CD4-positive, CD25-positive, alpha-beta regulatory T cell (primary cell): ENCODE results near the gene UST. TPM values are rescaled to one million over a fixed set of nuclear protein-coding genes. Genes with fewer than 3 reads are reported as not detected.

ENCODE experiments used
- ATAC-seq, 2 donors: fragments of 150-1000 bp; cut with Tn5 transposase; one replicate each; pipeline ENCODE4 v1.10.0; 2021; ENCODE audit warnings: low read depth in 2 of 2, moderate number of reproducible peaks in 2 of 2, moderate library complexity in 1 of 2
- DNase-seq, 3 donors: peaks; one replicate each; pipeline versions ENCODE4 v3.0.0 to v3.0.0-alpha.2; 2012 to 2022; ENCODE audit warnings: mixed read lengths in 1 of 3
- H3K27ac ChIP-seq: one replicate; pipeline ENCODE4 v1.7.0; 2013; ENCODE audit warnings: mild to moderate bottlenecking, low read length; ENCODE audit not compliant: insufficient read depth, poor library complexity, severe bottlenecking
- H3K27me3 ChIP-seq: one replicate; pipeline ENCODE4 v1.7.0; 2013; ENCODE audit warnings: low read length; ENCODE audit not compliant: control insufficient read depth, insufficient read depth
- H3K36me3 ChIP-seq: one replicate; pipeline ENCODE4 v1.7.0; 2013; ENCODE audit warnings: mild to moderate bottlenecking, low read length, moderate library complexity; ENCODE audit not compliant: control insufficient read depth, insufficient read depth
- H3K4me1 ChIP-seq: 2 replicates; pipeline ENCODE4 v1.7.0; 2013; ENCODE audit warnings: mild to moderate bottlenecking, low read length; ENCODE audit not compliant: insufficient read depth, control insufficient read depth, poor library complexity, severe bottlenecking
- H3K4me3 ChIP-seq: one replicate; pipeline ENCODE4 v1.7.0; 2013; ENCODE audit warnings: low read depth, mild to moderate bottlenecking, low read length, moderate library complexity
- H3K9me3 ChIP-seq, 2 experiments: 1 replicate in 1 of 2; 2 replicates in 1 of 2; pipeline ENCODE4 v1.7.0; 2013; ENCODE audit warnings: low read length in 2 of 2, mild to moderate bottlenecking in 1 of 2, moderate library complexity in 1 of 2; ENCODE audit not compliant: control insufficient read depth in 2 of 2
- H3K27ac Mint-ChIP-seq, 3 donors: one replicate each; pipeline ENCODE4 v1.8.0; 2020 to 2022; ENCODE audit warnings: mild to moderate bottlenecking in 3 of 3, mixed read lengths in 3 of 3, moderate library complexity in 2 of 3
- H3K27me3 Mint-ChIP-seq: one replicate; pipeline ENCODE4 v1.8.0; 2022; ENCODE audit warnings: mild to moderate bottlenecking, mixed read lengths
- H3K36me3 Mint-ChIP-seq: one replicate; pipeline ENCODE4 v1.8.0; 2020; ENCODE audit warnings: mixed read lengths
- H3K4me1 Mint-ChIP-seq, 4 donors: one replicate each; pipeline ENCODE4 v1.8.0; 2020 to 2022; ENCODE audit warnings: mixed read lengths in 4 of 4, mild to moderate bottlenecking in 1 of 4
- H3K4me3 Mint-ChIP-seq, 4 donors: one replicate each; pipeline ENCODE4 v1.8.0; 2020 to 2022; ENCODE audit warnings: mild to moderate bottlenecking in 4 of 4, mixed read lengths in 4 of 4, moderate library complexity in 3 of 4
- H3K9me3 Mint-ChIP-seq, 7 donors: one replicate each; pipeline ENCODE4 v1.8.0; 2020 to 2022; ENCODE audit warnings: mixed read lengths in 7 of 7, mild to moderate bottlenecking in 3 of 7, moderate library complexity in 2 of 7
- polyA plus RNA-seq, 4 donors: library from polyadenylated mRNA; unstranded; fragments of 300-500 nt; fragmentation: Illumina TruSeq; gene quantifications; one replicate each; pipeline ENCODE4 v1.2.3, GENCODE V29; 2021
- total RNA-seq: library from RNA; stranded (reverse); gene quantifications from one replicate; pipeline ENCODE4 v1.2.3, GENCODE V29; 2022

UST gene
- total and polyA plus RNA-seq, 5 donors from 2014 or later, result 1.1 to 2.9 (median 2.5) TPM

DNA sequence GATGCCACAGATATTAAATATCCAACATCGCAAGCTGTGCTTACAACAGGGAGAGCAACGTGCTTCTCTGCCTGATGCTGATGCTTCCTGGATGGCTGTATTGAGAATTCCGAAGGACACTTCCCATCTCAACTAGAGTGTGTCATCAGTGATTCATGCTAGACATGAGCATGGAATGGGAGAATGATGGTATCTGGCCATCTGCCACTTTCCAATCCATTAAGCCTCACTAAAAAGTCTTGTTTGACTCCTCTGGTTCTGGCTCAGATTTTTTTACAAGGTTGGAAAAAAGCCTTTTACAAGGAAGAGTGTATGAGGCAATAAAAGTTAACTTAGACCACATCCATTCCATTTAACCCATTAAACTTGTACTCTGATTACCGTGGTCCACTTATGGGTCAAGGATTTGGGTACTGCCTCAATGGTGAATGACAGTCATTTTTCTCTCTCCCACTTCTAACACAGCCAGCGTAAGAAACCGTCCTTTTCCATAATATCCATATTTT, 265.3 kb downstream of the UST start:
- Histone ChIP-seq H3K4me3 (no peak overlapping the region), H3K27me3 (peaks cover 4% of the 10 kb centered on the region), H3K27ac (no peak overlapping the region), H3K4me1 (no peaks in the 10 kb centered on the region), H3K9me3 (no peaks in the 10 kb centered on the region), H3K36me3 (no peaks in the 10 kb centered on the region)
- H3K4me3 Mint-ChIP-seq, result no peak overlapping the region
- no peaks in the 10 kb centered on the region for H3K9me3 Mint-ChIP-seq
- ATAC-seq (no peak), DNase-seq (no peak)
- H3K27me3 Mint-ChIP-seq, result peaks cover 8% of the 10 kb centered on the region
- H3K27ac Mint-ChIP-seq, result no peak overlapping the region
- H3K36me3 Mint-ChIP-seq, result no peaks in the 10 kb centered on the region
- H3K4me1 Mint-ChIP-seq, result peaks cover 0 to 2% (median 0%) of the 10 kb centered on the region in 4 donors

DNA sequence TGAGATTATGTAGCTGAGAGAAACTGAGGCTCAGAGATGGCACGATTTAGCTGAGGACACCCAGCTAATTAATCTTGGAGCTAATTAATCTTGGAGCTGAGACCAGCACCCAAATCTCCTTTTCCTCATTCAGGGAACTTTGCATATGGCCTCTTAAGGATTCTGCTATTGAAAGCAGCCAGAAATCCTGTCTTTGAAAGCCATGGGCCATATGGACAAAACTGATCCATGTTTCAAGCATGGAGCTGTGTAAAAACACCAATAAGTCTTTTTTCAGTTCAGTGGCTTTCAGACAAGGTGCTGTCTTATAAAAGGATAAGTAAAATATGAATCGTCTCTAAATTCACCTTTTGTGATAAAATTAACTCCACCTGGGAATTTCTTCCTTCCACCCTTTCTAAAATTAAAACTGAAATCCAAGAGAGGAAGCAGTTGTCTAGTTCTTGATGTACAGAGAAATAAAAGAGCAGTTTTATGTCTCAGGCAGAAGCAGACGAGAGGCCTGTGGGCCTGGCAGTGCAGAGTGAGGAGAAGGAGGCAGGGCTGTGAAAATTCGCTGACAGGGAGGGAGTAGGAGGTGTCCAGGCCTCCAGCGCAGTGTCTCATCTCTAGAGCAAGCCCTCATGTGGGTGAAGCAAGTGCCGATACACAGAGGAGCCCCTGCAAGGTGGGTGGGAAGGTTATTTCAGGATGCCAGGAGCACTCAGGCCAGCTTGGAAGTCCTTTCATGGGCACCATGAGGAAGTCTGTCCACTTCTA, 266.9 kb downstream of the UST start:
- DNase-seq (no peak), ATAC-seq (no peak)
- Histone ChIP-seq H3K4me1 (no peaks in the 10 kb centered on the region), H3K27me3 (peaks cover 4% of the 10 kb centered on the region), H3K27ac (no peak overlapping the region), H3K4me3 (no peak overlapping the region), H3K36me3 (no peaks in the 10 kb centered on the region), H3K9me3 (no peaks in the 10 kb centered on the region)
- no peak overlapping the region for H3K4me3 Mint-ChIP-seq
- peaks cover 0 to 4% (median 0%) of the 10 kb centered on the region in 4 donors for H3K4me1 Mint-ChIP-seq
- peaks cover 12% of the 10 kb centered on the region for H3K27me3 Mint-ChIP-seq
- H3K9me3 Mint-ChIP-seq, result no peaks in the 10 kb centered on the region
- no peak overlapping the region for H3K27ac Mint-ChIP-seq
- no peaks in the 10 kb centered on the region for H3K36me3 Mint-ChIP-seq

DNA sequence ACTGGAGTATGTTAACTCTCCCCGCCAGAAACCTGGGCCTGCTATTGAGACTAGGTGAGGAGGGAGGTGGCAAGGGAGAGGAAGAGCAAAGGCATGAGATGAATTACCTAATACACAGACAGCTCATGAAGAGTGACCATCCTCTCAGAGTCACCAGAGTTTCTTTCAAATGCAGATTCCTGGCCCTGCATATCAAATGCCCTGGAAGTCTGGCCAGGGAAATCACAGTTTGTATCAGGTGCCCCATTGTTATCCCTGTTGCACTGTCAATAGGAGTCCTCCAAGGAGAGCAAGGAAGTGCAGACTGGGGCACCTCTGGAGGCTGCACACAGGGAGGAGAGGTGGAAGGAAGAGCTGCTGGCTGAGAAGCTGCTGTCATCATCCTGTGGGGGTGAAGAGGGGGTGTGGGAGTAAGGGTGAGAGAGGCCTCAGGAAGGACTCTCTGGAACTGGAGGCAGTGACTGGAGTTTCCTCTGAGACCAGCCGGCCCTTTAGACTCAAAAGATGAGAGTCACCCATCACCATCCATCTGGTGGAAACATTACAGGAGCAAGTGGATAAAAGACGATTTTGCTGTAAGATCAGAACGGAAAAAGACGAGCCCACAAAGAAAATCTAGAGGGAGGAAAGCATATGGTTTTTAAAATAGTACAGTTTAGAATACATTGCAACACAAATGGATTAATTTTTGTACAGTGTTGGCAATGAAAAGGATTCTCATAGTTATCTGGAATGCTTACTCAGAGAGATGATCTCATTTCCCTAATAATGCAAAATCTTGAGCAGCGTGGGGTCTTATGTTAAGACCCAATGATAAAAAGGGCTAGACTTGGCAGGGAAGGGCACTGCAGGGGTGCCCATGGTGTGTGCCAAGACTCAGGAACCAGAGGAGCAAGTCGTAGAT, 268.1 kb downstream of the UST start:
- no peaks in the 10 kb centered on the region for H3K4me1 ChIP-seq
- Mint-ChIP-seq H3K27me3 (peaks cover 5% of the 10 kb centered on the region), H3K9me3 (no peaks in the 10 kb centered on the region), H3K27ac (peak overlapping the region in 1 of 3 donors; percentile 77), H3K4me3 (peak overlapping the region in 1 of 4 donors; percentile 55), H3K4me1 (peaks cover 0 to 4% (median 0%) of the 10 kb centered on the region in 4 donors), H3K36me3 (no peaks in the 10 kb centered on the region)
- no peak for DNase-seq
- no peak overlapping the region for H3K27ac ChIP-seq
- H3K4me3 ChIP-seq, result no peak overlapping the region
- H3K9me3 ChIP-seq, result no peaks in the 10 kb centered on the region
- ATAC-seq, result no peak
- no peaks in the 10 kb centered on the region for H3K36me3 ChIP-seq
- no peaks in the 10 kb centered on the region for H3K27me3 ChIP-seq

DNA sequence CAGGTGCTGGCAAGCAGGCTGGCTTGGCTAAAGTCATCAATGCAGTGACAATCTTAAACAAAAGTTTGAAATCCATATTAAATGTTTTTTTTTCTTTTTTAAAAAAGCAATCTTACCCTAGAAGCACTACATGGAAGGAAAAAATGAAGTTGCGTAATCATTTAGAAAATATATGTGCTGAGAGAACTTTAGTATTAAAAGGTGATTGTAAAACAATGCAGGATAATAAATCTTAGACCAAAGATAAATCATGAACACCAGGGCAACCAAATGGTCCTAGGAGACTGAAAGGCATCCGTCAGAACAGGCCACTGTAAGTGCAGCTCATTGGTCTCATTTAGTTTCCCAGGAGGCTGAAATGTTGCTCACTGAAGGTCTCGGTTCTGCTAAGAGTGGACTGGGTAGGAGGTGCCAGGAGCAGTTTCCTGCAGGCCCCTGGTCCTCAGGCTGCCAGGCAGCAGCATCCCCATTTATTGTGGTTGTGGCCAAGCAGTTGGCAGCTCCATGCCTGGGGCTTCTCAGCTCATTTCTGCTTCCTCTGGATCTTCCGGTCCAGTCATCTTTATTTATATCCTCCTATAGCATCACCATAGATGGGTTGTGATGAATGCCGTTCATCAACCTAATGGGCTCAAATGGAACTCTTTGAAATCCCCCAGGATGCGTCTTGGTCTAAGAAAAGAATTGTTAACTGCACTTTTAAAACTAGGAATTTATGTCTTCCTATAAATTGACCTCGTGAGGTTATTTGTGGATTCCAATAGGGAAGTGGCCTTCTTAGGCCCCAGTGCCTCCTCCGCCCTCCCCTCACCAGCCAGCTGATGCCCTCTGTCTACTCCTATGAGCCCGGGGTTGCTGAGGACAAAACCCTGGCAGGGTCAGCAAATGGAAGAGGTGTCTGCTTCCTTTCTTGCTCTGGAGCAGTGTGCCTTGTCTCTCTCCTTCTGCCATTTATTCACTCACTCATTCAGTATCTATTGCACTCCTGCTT, 269.0 kb downstream of the UST start:
- no peaks in the 10 kb centered on the region for H3K4me1 ChIP-seq
- H3K4me3 ChIP-seq, result no peak overlapping the region
- H3K9me3 Mint-ChIP-seq, result no peaks in the 10 kb centered on the region
- no peak for DNase-seq
- peaks cover 5% of the 10 kb centered on the region for H3K27me3 Mint-ChIP-seq
- no peaks in the 10 kb centered on the region for H3K36me3 Mint-ChIP-seq
- H3K4me1 Mint-ChIP-seq, result peaks cover 0 to 4% (median 0%) of the 10 kb centered on the region in 4 donors
- no peaks in the 10 kb centered on the region for H3K27me3 ChIP-seq
- H3K4me3 Mint-ChIP-seq, result no peak overlapping the region
- no peak overlapping the region for H3K27ac ChIP-seq
- no peaks in the 10 kb centered on the region for H3K9me3 ChIP-seq
- no peaks in the 10 kb centered on the region for H3K36me3 ChIP-seq
- ATAC-seq, result no peak
- peak overlapping the region in 1 of 3 donors; percentile 77 for H3K27ac Mint-ChIP-seq

DNA sequence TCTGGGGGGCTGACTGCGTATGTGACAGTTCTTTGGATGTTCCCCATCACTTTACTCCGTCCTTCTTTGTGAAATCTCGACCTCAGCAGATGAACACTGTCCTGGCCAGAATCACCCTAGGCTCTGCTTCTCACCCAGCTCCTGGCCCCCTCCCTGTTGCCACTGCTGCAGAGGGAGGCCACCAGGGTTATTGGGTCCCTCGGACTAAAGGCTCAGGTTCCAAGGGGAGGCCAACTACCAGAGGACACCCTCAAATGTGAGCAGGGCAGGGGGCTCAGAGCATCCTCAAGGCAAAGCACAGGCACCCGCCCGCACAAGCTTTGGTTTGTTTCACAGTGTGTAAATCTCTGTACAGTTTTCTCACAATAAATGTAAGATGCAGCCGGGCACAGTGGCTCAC, 269.9 kb downstream of the UST start:
- Histone ChIP-seq H3K27me3 (no peaks in the 10 kb centered on the region), H3K9me3 (no peaks in the 10 kb centered on the region), H3K27ac (no peak overlapping the region), H3K36me3 (no peaks in the 10 kb centered on the region), H3K4me1 (no peaks in the 10 kb centered on the region), H3K4me3 (no peak overlapping the region)
- Mint-ChIP-seq H3K9me3 (no peaks in the 10 kb centered on the region), H3K36me3 (no peaks in the 10 kb centered on the region), H3K4me3 (no peak overlapping the region), H3K4me1 (peaks cover 0 to 4% (median 0%) of the 10 kb centered on the region in 4 donors), H3K27me3 (peaks cover 5% of the 10 kb centered on the region), H3K27ac (no peak overlapping the region)
- ATAC-seq, result no peak
- DNase-seq, result no peak

DNA sequence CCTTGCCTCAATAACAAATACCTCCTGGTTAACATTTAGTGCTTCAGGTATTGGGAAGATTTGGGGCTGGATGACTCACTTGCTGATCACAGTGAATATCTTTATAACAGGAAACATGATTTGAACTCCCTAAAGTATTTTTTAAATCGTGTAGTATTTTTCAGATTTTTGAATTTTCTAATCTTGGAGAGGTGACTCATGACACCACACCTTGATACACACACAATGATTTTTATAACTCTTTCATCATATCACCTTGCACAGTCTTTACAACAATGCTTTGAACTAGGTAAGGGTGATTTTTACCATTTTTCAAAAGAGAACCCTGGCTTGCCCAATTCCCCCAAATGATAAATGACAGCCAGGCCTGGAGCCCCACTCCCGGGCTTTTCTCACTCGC, 273.5 kb downstream of the UST start:
- Mint-ChIP-seq H3K4me3 (no peak overlapping the region), H3K27ac (no peak overlapping the region), H3K4me1 (peaks cover 0 to 2% (median 0%) of the 10 kb centered on the region in 4 donors), H3K9me3 (no peaks in the 10 kb centered on the region), H3K27me3 (peaks cover 5% of the 10 kb centered on the region), H3K36me3 (no peaks in the 10 kb centered on the region)
- Histone ChIP-seq H3K4me1 (no peaks in the 10 kb centered on the region), H3K27me3 (no peaks in the 10 kb centered on the region), H3K9me3 (no peaks in the 10 kb centered on the region), H3K4me3 (no peak overlapping the region), H3K36me3 (no peaks in the 10 kb centered on the region), H3K27ac (no peak overlapping the region)
- DNase-seq (no peak), ATAC-seq (no peak)

DNA sequence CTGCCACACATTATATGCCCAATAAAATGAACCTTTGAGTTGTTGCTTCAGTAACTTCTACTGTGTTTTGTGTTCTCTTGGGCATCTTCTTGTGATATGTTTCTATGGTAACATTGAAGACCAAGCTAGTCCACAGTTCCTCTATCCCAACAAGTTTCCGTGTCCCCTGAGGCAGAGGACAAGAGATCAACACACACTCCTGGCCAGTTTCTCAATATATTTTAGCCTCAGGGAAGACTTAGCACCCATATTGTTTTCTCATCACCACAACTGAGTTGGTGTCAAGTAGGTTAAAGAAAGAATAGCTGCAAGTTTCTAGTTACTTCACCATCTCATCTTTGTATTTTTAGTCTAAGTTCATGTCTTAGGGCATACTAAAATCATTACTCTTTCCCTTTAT, 277.5 kb downstream of the UST start:
- Mint-ChIP-seq H3K36me3 (no peaks in the 10 kb centered on the region), H3K27me3 (no peaks in the 10 kb centered on the region), H3K9me3 (peaks cover 0 to 6% (median 0%) of the 10 kb centered on the region in 7 donors), H3K4me1 (peaks cover 4 to 6% (median 6%) of the 10 kb centered on the region in 4 donors), H3K27ac (peak overlapping the region in 1 of 3 donors; percentile 57), H3K4me3 (no peak overlapping the region)
- Histone ChIP-seq H3K9me3 (peaks cover 3 to 5% of the 10 kb centered on the region in 2 experiments), H3K27ac (no peak overlapping the region), H3K4me3 (no peak overlapping the region), H3K36me3 (no peaks in the 10 kb centered on the region), H3K27me3 (no peaks in the 10 kb centered on the region), H3K4me1 (peaks cover 8% of the 10 kb centered on the region)
- ATAC-seq, result no peak
- no peak for DNase-seq
